Peyer's patch (tissue), 4 donors: Measurements from ENCODE around the gene IMPACT.

Source experiments
- CTCF ChIP-seq, 6 experiments: fragments of 450-650 bp in 4 of 6; fragments of 200-600 bp in 2 of 6; sonication (generic) in 1 of 6; IDR thresholded peaks; one replicate each; pipeline ENCODE4 v1.5.1; 2017 to 2019; ENCODE audit warnings: antibody characterized with exemption in 6 of 6, mild to moderate bottlenecking in 3 of 6, moderate library complexity in 1 of 6
- POLR2A ChIP-seq, 2 donors: fragments of 450-650 bp; IDR thresholded peaks; one replicate each; pipeline ENCODE4 v1.5.1; 2017; ENCODE audit warnings: antibody characterized with exemption in 2 of 2, mild to moderate bottlenecking in 2 of 2, moderate library complexity in 2 of 2

- TF ChIP-seq POLR2A (IDR thresholded peaks at IDR 0.05): no peak
- no peak for TF ChIP-seq CTCF (IDR thresholded peaks at IDR 0.05)
Measured at GRCh38 chr18:24482821-24483220, 56.4 kb downstream of the IMPACT start.
